ENCODE measurements around the gene C1orf174. TPM values are rescaled to one million over a fixed set of nuclear protein-coding genes. Genes with fewer than 3 reads are reported as not detected.

Gene C1orf174
- total and polyA plus RNA-seq, 2 experiments from 2014 or later = 17.6 to 22.2 TPM

DNA sequence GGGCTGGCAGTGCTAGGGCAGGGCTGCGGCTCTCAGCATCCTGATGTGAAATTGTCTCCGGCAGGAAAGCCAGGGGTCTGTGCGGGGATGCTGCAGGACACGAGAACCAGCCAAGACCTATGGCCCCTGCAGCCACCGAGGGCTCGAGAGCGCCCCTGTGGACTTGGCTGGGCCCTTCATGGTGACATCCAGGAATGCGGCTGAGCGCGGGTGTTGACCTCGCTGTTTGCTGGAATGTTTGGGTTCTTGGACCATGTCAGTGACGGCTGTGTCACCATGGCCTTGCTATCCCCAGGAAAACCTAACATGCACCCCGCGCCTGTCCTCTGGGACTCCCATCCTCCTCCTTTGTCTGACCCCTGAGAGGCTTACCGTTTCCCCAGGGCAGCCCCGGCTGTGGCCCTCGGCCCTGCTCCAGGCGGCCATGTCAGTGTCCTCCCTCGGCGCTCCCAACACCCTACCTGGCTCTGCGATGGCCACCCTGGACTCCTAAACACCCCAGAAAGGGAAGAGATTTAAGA is 14.3 kb upstream of the C1orf174 start:
- Histone ChIP-seq H3K4me1 (ENCODE audit: low read depth) (no peaks in the 10 kb centered on the region), H3K9me3 (ENCODE audit: low read depth) (no peaks in the 10 kb centered on the region), H3K27me3 (peaks cover 5% of the 10 kb centered on the region), H3K36me3 (no peaks in the 10 kb centered on the region), H3K4me3 (no peak overlapping the region), H3K27ac (no peak overlapping the region)
- TF ChIP-seq, protein P1, sequence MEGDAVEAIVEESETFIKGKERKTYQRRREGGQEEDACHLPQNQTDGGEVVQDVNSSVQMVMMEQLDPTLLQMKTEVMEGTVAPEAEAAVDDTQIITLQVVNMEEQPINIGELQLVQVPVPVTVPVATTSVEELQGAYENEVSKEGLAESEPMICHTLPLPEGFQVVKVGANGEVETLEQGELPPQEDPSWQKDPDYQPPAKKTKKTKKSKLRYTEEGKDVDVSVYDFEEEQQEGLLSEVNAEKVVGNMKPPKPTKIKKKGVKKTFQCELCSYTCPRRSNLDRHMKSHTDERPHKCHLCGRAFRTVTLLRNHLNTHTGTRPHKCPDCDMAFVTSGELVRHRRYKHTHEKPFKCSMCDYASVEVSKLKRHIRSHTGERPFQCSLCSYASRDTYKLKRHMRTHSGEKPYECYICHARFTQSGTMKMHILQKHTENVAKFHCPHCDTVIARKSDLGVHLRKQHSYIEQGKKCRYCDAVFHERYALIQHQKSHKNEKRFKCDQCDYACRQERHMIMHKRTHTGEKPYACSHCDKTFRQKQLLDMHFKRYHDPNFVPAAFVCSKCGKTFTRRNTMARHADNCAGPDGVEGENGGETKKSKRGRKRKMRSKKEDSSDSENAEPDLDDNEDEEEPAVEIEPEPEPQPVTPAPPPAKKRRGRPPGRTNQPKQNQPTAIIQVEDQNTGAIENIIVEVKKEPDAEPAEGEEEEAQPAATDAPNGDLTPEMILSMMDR (IDR thresholded peaks at IDR 0.05; ENCODE audit: low read depth, low read length) = no peak
- no peak for DNase-seq (ENCODE audit: low read depth in 1 of 2, low spot score in 1 of 2)

DNA sequence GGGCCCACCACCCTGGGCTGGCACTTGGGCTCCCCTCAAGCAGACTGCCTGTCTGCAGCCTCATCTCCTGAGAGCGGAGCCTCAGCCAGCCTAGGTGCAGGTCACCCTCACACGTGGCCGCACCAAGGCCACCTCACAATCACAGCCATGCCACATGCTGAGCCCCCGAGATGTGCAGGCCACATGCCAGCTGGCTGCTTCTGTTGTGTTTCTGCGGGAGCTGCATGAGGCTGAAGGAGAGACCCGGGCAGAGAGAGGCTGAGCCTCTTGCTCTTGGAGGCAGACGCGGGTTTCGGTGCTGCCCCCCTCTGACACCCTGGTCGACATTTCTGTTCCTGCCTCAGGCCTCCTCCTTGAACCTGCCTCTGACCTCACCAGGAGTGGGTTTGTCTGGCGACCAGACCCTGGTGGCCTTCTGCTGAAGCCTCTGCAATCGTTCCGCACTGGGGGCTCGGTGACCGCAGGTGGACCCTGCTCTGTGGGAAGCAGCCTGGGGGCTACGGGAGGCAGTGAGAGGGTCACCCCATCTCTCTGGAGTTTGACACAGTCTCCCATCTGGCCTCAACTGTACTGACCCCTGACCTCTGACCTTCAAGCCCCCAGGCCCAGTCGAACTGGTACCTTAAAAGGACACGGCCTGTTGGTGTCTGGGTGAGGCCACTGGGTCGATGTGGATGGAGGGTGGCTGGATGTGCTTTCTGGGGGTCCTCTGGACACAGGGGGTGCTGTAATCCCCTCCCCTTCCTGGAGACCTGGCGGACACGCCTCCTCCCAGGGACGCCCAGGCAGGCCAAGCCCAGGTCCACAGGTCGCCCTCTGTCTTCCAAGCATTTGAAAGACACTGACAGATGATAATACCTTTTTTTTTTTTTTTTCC is 13.0 kb upstream of the C1orf174 start:
- Histone ChIP-seq H3K4me1 (ENCODE audit: low read depth) (no peaks in the 10 kb centered on the region), H3K27ac (no peak overlapping the region), H3K4me3 (no peak overlapping the region), H3K36me3 (no peaks in the 10 kb centered on the region), H3K27me3 (peaks cover 5% of the 10 kb centered on the region), H3K9me3 (ENCODE audit: low read depth) (no peaks in the 10 kb centered on the region)
- DNase-seq (ENCODE audit: low read depth in 1 of 2, low spot score in 1 of 2) = no peak
- TF ChIP-seq, protein P1 (IDR thresholded peaks at IDR 0.05; ENCODE audit: low read depth, low read length) = no peak

DNA sequence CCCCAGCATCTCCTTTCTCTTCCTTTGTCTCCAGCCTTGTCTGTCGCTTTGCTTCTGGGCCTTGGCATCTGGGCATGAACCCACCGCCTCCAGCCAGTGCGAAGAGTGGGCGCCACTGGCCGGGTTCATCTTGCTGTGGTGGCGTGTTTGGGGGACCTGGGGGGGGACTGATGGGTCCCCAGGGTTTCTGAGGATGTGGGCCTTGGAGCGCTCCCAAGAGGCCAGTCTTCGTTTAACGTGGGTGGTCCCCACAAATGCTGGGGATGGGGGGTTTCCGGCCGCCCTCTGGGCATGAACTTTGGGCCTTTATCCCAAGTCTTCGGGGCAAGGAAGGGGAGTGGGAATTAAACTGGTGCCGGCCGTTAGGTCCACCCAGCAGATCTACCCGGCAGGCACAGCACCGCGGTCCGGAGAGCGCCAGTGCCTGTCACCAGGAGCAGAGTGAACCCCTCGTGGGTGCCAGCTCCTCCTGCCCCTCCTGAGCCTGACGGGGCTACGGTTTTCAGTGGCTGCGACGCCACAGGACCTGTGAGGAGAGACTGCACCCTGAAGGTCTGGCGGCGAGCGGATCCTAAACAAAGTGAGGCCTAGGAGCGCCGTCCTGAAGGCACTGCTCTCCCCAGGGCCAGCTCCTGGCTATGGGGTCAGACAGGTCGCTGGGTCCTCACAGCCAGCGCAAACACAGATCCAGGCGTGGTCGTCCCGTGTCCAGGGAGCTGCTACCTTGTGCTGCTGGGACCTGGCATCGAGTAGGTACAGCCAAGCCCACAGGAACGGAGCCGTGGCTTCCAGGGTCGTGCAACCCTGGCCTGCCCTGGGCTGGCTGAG is 12.1 kb upstream of the C1orf174 start:
- H3K27me3 ChIP-seq = peaks cover 5% of the 10 kb centered on the region
- H3K36me3 ChIP-seq = no peaks in the 10 kb centered on the region
- DNase-seq (ENCODE audit: low read depth in 1 of 2, low spot score in 1 of 2) = no peak
- TF ChIP-seq, protein P1 (IDR thresholded peaks at IDR 0.05; ENCODE audit: low read depth, low read length) = no peak
- H3K27ac ChIP-seq = no peak overlapping the region
- no peaks in the 10 kb centered on the region for H3K9me3 ChIP-seq (ENCODE audit: low read depth)
- no peak overlapping the region for H3K4me3 ChIP-seq
- no peaks in the 10 kb centered on the region for H3K4me1 ChIP-seq (ENCODE audit: low read depth)

DNA sequence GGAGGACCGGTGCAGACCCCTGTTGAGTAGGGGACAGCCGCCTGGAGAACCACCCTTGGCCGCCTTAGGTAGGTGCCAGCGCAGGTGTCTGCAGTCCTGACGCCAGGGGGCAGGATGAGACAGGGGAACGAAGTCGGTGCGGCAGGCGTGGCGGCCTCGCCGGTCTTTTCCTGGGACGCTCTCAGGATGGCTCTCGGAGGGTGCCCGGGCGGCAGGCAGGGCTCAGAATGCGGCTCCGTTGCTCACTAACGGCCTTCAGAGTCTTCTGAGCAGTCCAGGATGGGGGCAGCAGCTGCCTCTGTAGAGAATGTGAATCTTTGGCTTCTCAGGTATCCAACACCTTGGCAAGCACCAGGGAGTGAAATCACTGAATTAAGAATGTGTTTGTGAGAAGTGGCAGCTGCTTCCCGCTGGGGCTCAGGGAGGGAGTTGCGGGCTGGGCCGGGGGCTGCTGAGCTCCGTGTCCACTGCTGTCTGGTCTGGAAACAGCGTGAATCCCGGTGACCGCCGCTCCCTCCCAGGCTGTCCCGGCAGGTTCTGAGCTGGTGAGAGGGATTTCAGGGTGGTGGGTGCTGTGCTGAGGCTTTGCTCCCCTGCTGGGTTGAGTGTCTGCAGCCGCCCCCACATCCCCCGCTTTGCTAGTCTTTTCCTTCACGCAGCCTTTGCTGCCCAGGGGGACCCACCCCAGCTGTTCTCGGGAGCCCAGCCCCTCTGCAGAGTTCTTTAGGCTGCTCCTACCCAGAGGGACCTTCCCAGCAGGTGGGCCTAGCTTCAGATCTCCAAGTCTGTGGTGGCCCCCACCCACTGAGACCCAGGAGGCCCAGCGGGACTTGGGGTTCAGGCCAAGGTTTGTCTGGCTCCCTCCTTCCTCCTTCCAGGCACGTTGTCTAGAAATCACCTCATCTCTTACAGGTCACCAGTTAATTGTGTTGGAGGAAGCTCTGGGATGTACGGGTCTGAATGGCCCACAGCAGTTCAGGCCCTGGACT is 11.1 kb upstream of the C1orf174 start:
- H3K4me1 ChIP-seq (ENCODE audit: low read depth) = no peaks in the 10 kb centered on the region
- no peaks in the 10 kb centered on the region for H3K36me3 ChIP-seq
- DNase-seq (ENCODE audit: low read depth in 1 of 2, low spot score in 1 of 2) = peak; percentile 58 to 80
- peaks cover 5% of the 10 kb centered on the region for H3K27me3 ChIP-seq
- no peaks in the 10 kb centered on the region for H3K9me3 ChIP-seq (ENCODE audit: low read depth)
- H3K27ac ChIP-seq = no peak overlapping the region
- TF ChIP-seq, protein P1 (IDR thresholded peaks at IDR 0.05; ENCODE audit: low read depth, low read length) = peak; percentile 67
- no peak overlapping the region for H3K4me3 ChIP-seq

Data from cardiac muscle cell (in vitro differentiated cells and primary cell).